DMS 273 (cell line): ENCODE measurements around the gene SLC12A9.

Experiments used
- DNase-seq: peaks from one replicate; lab custom pipeline; 2025; ENCODE audit not compliant: unreplicated experiment; lab: John Stamatoyannopoulos, UW

The SLC12A9 gene

GRCh38 chr7:100860702-100861615 is 8.4 kb downstream of the SLC12A9 start:
- DNase-seq, result no peak

GRCh38 chr7:100861616-100861985 is 9.1 kb downstream of the SLC12A9 start:
- DNase-seq, result no peak

- no peak for DNase-seq
Observed at GRCh38 chr7:100863406-100863950, 11.0 kb downstream of the SLC12A9 start.

GRCh38 chr7:100864263-100864845 is 11.8 kb downstream of the SLC12A9 start:
- DNase-seq, result no peak

GRCh38 chr7:100865372-100865911 is 12.9 kb downstream of the SLC12A9 start:
- peak; percentile 82 for DNase-seq

GRCh38 chr7:100865938-100866728 is 13.6 kb downstream of the SLC12A9 start:
- peak; percentile 97 for DNase-seq

GRCh38 chr7:100866729-100867039 is 14.2 kb downstream of the SLC12A9 start:
- no peak for DNase-seq

- DNase-seq, result peak; percentile 87
Observed at GRCh38 chr7:100867040-100867775, 14.7 kb downstream of the SLC12A9 start, which contains the start of gene TRIP6. TRIP6 (plus strand) TSS chr7:100867387; CDS start chr7:100867498, 111 bp downstream.

GRCh38 chr7:100867776-100868485 is 15.4 kb downstream of the SLC12A9 start:
- DNase-seq, result no peak

- no peak for DNase-seq
Observed at GRCh38 chr7:100873599-100874299, 21.2 kb downstream of the SLC12A9 start.

- DNase-seq, result peak; percentile 69
Observed at GRCh38 chr7:100874300-100874576, 21.7 kb downstream of the SLC12A9 start.

- peak; percentile 100 for DNase-seq
Observed at GRCh38 chr7:100874577-100875355, 22.3 kb downstream of the SLC12A9 start, which contains the start of gene SRRT. SRRT (plus strand) TSS chr7:100875103; CDS start chr7:100875591, 488 bp downstream.

GRCh38 chr7:100875356-100875751 is 22.8 kb downstream of the SLC12A9 start:
- peak; percentile 65 for DNase-seq

GRCh38 chr7:100878013-100878412 is 25.5 kb downstream of the SLC12A9 start:
- DNase-seq, result no peak

- no peak for DNase-seq
Observed at GRCh38 chr7:100878685-100879084, 26.2 kb downstream of the SLC12A9 start.

GRCh38 chr7:100879685-100880261 is 27.3 kb downstream of the SLC12A9 start:
- DNase-seq, result no peak

- no peak for DNase-seq
Observed at GRCh38 chr7:100880645-100881044, 28.1 kb downstream of the SLC12A9 start.

GRCh38 chr7:100881136-100881535 is 28.6 kb downstream of the SLC12A9 start:
- DNase-seq, result no peak
